Mucosa of rectum (tissue), 2 donors: ENCODE measurements around the gene MIER3.

Source experiments
- H3K27ac ChIP-seq, 2 donors: one replicate each; pipeline ENCODE4 v1.7.0; 2013; ENCODE audit warnings: inconsistent platforms in 2 of 2, low read depth in 2 of 2, low read length in 2 of 2
- H3K27me3 ChIP-seq, 2 donors: one replicate each; pipeline ENCODE4 v1.7.0; 2013; ENCODE audit warnings: low read length in 2 of 2; ENCODE audit not compliant: control insufficient read depth in 2 of 2, insufficient read depth in 2 of 2
- H3K36me3 ChIP-seq, 2 donors: one replicate each; pipeline ENCODE4 v1.7.0; 2013; ENCODE audit warnings: low read length in 2 of 2; ENCODE audit not compliant: control insufficient read depth in 2 of 2, insufficient read depth in 2 of 2
- H3K4me1 ChIP-seq, 2 donors: one replicate each; pipeline ENCODE4 v1.7.0; 2013; ENCODE audit warnings: low read length in 2 of 2, mild to moderate bottlenecking in 1 of 2; ENCODE audit not compliant: control insufficient read depth in 2 of 2, insufficient read depth in 2 of 2
- H3K4me3 ChIP-seq, 2 donors: one replicate each; pipeline ENCODE4 v1.7.0; 2013; ENCODE audit warnings: low read length in 2 of 2
- H3K9ac ChIP-seq, 2 donors: one replicate each; pipeline ENCODE4 v1.7.0; 2013; ENCODE audit warnings: low read length in 2 of 2, low read depth in 1 of 2, mild to moderate bottlenecking in 1 of 2
- H3K9me3 ChIP-seq, 2 donors: one replicate each; pipeline ENCODE4 v1.7.0; 2013; ENCODE audit warnings: low read length in 2 of 2; ENCODE audit not compliant: control insufficient read depth in 2 of 2
- donor health status: healthy.
- donor health status: Normal muscosa, but diverticular disease.

The MIER3 gene

DNA sequence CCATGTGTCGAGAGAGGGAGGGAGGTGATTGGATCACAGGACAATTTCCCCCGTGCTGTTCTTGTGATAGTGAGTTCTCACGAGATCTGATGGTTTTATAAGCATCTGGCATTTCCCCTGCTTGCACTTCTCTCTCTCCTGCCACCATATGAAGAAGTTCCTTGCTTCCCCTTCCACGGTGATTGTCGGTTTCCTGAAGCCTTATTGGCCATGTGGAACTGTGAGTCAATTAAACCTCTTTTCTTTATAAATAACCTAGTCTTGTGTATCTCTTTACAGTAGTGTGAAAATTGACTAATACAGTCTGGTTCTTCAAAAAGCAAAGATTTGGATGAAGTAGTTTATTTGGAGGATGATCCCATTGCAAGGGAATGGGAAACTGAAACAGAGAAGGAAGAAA, 11.3 kb upstream of the MIER3 start:
- Histone ChIP-seq H3K36me3 (no peaks in the 10 kb centered on the region), H3K4me1 (peaks cover 15 to 17% of the 10 kb centered on the region in 2 donors), H3K4me3 (no peak overlapping the region), H3K9ac (no peak overlapping the region), H3K27me3 (peaks cover 0 to 2% of the 10 kb centered on the region in 2 donors), H3K9me3 (no peaks in the 10 kb centered on the region), H3K27ac (peak overlapping the region; percentile 8 to 60)

DNA sequence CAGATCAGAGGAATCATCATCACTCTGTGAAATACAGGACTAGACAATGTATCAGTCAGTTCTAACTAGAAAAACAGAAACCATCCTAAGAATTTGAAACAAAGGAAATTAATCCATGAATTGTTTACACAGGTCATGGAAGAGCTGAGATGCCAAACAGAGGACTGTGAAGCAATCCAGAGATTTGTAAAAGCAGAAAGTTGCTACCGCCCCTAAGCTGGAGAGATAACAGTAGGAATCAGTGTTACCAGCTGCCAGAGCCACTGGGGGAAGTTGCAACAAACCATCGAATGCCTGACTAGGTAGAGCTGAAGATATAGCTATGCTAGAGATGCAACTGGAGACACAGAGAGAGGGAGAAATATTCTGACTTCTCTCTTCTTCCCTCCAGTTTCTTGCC, 10.4 kb upstream of the MIER3 start:
- H3K9me3 ChIP-seq: no peaks in the 10 kb centered on the region
- H3K4me3 ChIP-seq: no peak overlapping the region
- H3K4me1 ChIP-seq: peaks cover 15 to 24% of the 10 kb centered on the region in 2 donors
- no peaks in the 10 kb centered on the region for H3K36me3 ChIP-seq
- H3K27me3 ChIP-seq: peaks cover 0 to 2% of the 10 kb centered on the region in 2 donors
- peak overlapping the region in 1 of 2 donors; percentile 24 for H3K27ac ChIP-seq
- no peak overlapping the region for H3K9ac ChIP-seq

DNA sequence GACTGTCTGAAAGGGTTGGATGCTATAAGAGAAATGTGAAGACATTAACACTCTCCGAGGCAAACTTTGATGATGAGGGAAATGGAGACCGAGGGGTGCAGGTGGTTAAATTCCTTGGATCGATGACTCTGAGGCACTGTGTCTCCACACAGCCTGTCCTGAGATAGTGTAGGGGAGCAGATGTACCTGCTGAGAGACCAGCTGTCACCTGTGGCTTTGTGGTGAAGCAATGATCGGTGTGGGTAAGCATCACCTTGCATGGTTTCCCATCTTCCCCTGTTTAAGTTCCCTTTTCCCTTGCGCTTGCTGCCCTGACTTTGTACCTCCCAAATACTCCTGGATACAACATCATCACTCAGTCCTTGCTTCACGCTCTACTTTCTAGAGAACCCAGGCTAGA, 9.8 kb upstream of the MIER3 start:
- peaks cover 15 to 24% of the 10 kb centered on the region in 2 donors for H3K4me1 ChIP-seq
- H3K27ac ChIP-seq: no peak overlapping the region
- H3K36me3 ChIP-seq: no peaks in the 10 kb centered on the region
- H3K9me3 ChIP-seq: no peaks in the 10 kb centered on the region
- no peak overlapping the region for H3K9ac ChIP-seq
- H3K4me3 ChIP-seq: no peak overlapping the region
- H3K27me3 ChIP-seq: peaks cover 0 to 2% of the 10 kb centered on the region in 2 donors

DNA sequence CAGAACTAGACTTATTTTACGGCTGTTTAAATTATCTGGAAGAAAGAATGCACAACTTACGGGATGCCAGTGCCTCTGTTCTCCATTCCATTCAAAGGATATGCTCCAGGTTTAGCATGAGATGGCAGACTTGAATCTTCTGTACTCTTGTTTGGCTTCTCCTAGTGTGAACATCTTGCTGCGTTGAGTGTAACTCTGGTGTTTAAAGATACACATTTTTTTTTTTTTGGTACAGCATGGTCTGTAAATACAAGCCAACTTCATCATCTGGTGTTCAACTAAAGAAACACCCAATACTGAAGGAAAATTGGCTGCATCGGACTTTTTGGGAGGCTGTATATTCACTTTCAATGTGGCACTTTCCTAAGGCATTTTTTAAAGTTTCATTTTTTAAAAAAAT, 7.4 kb upstream of the MIER3 start:
- H3K36me3 ChIP-seq: no peaks in the 10 kb centered on the region
- peaks cover 0 to 2% of the 10 kb centered on the region in 2 donors for H3K27me3 ChIP-seq
- H3K9ac ChIP-seq: no peak overlapping the region
- H3K4me3 ChIP-seq: no peak overlapping the region
- H3K27ac ChIP-seq: no peak overlapping the region
- H3K4me1 ChIP-seq: peaks cover 9 to 17% of the 10 kb centered on the region in 2 donors
- no peaks in the 10 kb centered on the region for H3K9me3 ChIP-seq

DNA sequence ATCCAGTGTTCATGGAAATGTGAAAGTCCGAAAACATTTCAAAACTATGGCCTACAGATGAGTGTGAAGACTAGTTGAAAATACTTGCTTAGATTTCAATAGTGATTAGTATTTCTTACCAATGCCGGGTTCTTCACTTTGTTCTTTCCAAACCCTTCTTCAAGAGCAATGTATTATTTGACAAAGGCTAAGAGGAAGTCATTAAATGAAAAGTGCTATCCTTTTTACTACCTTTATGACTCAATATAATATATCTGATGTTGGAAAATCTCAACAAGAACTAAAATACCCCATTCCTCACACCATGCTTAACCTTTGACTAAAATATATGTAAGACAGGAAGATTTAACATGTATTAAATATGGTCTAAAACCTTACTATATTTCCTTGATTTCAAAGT, 6.7 kb upstream of the MIER3 start:
- Histone ChIP-seq H3K9ac (no peak overlapping the region), H3K4me3 (no peak overlapping the region), H3K27me3 (peaks cover 0 to 2% of the 10 kb centered on the region in 2 donors), H3K36me3 (no peaks in the 10 kb centered on the region), H3K9me3 (no peaks in the 10 kb centered on the region), H3K27ac (no peak overlapping the region), H3K4me1 (peaks cover 1 to 16% of the 10 kb centered on the region in 2 donors)

DNA sequence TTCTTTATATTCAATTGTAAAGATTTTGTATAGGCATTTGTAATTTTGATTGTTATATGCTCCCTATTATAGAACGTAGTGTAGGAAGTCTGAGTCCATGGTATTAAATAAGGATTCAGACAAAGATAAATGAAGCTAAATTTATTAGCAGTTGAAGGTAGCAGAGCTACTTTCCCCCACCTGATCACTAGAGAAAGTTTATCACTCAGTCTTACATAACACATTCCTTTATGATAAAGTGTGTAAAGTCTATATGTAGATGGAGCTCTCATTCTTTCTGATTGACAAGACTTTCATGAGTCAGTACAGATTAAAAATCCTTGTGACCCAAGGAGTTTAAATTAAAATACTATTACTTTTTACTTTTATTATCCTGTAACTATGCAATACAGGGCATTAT, 2.3 kb upstream of the MIER3 start:
- Histone ChIP-seq H3K27me3 (no peaks in the 10 kb centered on the region), H3K36me3 (no peaks in the 10 kb centered on the region), H3K4me1 (peaks cover 11 to 17% of the 10 kb centered on the region in 2 donors), H3K27ac (no peak overlapping the region), H3K4me3 (no peak overlapping the region), H3K9ac (no peak overlapping the region), H3K9me3 (no peaks in the 10 kb centered on the region)

DNA sequence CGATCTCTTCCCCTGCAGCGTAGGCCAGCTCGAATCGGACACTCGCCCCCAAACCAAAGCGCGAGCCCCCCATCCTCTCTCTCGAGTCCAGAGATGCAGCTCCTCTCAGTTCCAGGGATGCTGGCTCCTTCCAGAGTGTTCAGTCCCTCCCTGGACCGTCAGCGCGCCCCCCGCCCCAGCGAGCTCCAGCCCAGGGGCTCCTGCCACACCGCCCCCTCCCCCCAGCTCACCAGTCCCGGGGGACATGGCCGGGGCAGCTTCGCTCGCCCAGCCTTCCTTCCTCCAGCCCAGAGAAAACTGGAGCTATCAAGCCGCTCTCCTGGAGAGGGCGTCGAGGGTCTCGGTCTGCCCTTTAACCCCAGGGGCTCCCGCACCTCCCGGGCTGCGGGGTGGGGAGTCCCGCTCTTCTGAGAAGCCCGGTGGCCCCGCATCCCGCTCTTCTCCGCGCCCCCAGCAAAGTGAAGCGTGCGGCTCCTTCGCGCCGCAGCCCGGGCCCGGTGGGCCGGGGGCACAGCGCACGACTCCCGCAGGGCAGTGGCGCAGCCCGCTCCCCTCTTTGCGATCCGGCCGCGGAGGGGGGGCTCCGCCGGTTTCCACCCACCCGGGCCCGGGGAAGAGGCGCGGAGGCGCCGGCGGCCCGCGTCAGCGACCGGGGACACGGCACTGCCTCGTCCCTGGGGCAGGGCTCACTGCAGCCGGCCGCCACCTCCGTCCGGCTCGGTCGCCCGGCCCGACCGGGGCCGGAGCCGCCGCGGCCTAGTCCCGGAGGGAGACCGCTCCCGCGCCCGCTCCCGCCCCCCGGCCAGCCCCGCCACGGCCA, 587 bp downstream of the MIER3 start:
- Histone ChIP-seq H3K4me1 (peaks cover 9 to 11% of the 10 kb centered on the region in 2 donors), H3K9me3 (no peaks in the 10 kb centered on the region), H3K27ac (peak overlapping the region; percentile 75 to 77), H3K36me3 (peaks cover 6 to 9% of the 10 kb centered on the region in 2 donors), H3K9ac (peak overlapping the region; percentile 83 to 85), H3K4me3 (peak overlapping the region; percentile 85 to 89), H3K27me3 (no peaks in the 10 kb centered on the region)

DNA sequence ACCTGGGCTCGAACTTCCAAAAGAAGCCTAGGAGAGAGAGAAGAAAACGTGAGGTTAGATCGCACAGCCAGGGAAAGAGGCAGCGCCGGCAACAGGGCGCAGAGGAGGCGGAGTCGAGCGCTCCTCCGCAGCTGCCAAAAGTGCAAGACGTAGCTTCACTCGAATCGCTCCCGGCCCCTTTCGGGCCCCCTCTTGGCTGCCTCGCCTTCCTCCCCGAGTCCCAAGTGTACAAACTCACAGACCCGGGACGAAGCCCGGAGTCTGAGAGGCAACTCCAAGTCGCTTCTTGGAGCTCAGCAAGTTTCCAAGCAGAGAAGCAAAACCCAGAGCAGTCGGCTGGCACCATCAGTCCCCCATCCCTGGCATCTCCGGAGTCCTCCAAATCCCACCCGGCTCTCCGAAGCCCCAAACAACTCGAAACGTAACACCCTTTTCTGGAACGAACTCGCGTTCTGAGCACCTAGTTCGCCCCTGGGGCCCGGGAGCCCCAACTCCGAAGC, 1.2 kb downstream of the MIER3 start:
- Histone ChIP-seq H3K9ac (peak overlapping the region; percentile 83 to 85), H3K4me3 (peak overlapping the region; percentile 85 to 89), H3K36me3 (peaks cover 12 to 13% of the 10 kb centered on the region in 2 donors), H3K27ac (peak overlapping the region; percentile 75 to 77), H3K27me3 (no peaks in the 10 kb centered on the region), H3K4me1 (peaks cover 9 to 11% of the 10 kb centered on the region in 2 donors), H3K9me3 (no peaks in the 10 kb centered on the region)

DNA sequence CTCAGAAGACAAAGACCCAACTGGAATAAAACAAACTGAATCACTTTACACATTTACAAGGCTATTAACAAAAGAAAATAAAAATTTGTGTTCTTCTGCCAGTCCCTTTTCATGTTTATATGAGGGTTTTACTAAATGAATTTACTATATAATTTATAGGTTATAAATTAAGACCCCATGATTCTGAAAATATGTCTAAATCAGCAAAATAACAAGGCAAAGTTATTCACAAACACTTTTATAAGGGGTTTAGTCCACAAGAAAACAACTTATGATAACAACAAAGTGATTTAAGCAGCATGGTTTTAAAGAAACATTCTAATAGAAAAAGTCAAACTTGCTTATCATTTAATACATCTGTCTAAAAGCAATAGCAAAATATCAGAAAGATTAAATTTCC, 4.9 kb downstream of the MIER3 start:
- no peaks in the 10 kb centered on the region for H3K9me3 ChIP-seq
- H3K27ac ChIP-seq: no peak overlapping the region
- peaks cover 26 to 32% of the 10 kb centered on the region in 2 donors for H3K36me3 ChIP-seq
- H3K4me3 ChIP-seq: no peak overlapping the region
- no peaks in the 10 kb centered on the region for H3K27me3 ChIP-seq
- H3K4me1 ChIP-seq: peaks cover 3 to 4% of the 10 kb centered on the region in 2 donors
- H3K9ac ChIP-seq: no peak overlapping the region

DNA sequence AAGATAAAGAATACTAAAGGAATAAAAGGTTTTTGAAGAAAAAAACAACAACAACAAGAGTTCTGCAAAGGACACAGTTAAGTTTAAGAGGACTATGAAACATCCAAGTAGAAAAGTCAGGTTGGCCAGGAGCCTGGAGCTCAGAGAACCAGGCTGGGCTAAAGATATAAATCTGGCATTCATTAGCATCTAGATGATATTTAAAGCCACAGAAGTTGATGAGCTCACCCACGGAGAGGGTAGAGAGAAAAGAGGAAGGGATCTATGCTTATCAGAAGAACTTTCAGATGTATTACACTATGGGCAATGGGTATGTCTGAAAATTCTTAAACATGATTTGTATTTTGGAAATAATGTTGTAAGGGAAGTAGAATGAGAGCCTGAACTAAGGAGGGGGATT, 9.9 kb downstream of the MIER3 start:
- Histone ChIP-seq H3K36me3 (peaks cover 62 to 63% of the 10 kb centered on the region in 2 donors), H3K27me3 (no peaks in the 10 kb centered on the region), H3K27ac (no peak overlapping the region), H3K9ac (no peak overlapping the region), H3K4me3 (no peak overlapping the region), H3K4me1 (no peaks in the 10 kb centered on the region), H3K9me3 (no peaks in the 10 kb centered on the region)
